ENCODE results near the gene MCF2L.

The MCF2L gene

DNA sequence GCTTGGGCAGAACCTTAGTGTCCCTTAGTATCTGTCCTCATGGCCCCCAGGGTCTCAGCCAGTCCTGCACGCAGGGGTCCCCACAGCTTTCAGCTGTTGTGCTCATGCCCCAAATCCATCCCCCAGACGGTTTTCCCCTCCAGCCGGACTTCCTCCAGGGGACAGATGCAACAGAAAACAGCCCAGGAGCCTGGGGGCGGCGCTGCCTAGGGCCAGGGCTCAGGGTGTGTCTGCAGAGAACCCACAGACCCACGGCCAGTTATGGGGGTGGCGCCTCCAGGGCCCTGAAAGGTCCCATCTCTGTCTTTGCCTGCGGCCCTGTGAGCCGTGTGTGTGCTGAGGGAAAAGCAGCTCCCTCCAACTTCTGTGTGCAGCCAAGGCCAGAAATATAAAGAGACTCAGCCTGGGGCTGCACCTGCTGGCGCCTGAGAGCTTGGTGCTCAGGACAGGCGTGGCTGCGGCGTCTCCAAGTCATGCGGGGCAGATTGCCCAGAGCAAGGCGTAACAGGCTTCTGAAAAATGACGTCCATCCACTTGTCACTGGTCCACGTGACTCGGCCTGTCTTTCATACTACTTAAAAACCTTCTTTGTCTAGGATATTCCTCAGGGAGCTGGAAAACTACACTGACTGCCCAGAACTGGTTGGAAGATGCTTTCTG lies 114.5 kb downstream of the MCF2L start:
- DNase-seq (ENCODE audit: low read depth): no peak

DNA sequence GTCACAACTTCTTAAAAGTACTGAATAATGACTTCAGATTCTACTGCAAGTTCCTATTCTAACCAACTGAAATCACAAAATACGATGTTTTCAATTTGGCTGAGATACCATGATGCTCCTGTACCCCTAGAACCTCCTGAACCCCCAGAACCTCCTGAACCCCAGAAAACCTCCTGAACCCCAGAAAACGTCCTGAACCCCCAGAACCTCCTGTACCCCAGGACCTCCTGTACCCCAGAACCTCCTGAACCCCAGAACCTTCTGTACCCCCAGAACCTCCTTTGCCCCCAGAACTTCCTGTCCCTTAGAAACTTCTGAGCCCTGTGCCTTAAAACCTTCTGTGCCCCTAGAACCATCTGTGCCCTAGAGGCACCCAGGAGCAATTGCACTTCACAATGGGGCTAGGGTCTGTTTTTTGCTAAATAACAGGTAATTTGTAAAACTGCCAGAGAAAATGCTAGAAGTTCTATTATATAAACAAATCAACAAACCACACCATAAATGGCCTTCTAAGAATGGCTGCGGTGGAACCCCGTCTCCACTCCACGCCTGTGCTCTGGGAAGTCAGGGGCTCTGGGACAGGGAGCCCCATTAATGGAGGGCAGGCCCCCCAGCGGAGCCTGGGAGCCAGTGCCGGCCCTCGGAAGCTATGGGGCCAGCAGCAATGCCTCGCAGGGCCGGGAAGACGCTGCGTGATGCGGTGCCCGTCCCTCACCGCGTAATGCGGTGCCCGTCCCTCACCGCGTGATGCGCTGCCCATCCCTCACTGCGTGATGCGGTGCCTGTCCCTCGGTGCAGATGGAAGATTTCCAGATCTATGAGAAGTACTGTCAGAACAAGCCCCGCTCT lies 115.3 kb downstream of the MCF2L start:
- DNase-seq (ENCODE audit: low read depth): no peak

DNA sequence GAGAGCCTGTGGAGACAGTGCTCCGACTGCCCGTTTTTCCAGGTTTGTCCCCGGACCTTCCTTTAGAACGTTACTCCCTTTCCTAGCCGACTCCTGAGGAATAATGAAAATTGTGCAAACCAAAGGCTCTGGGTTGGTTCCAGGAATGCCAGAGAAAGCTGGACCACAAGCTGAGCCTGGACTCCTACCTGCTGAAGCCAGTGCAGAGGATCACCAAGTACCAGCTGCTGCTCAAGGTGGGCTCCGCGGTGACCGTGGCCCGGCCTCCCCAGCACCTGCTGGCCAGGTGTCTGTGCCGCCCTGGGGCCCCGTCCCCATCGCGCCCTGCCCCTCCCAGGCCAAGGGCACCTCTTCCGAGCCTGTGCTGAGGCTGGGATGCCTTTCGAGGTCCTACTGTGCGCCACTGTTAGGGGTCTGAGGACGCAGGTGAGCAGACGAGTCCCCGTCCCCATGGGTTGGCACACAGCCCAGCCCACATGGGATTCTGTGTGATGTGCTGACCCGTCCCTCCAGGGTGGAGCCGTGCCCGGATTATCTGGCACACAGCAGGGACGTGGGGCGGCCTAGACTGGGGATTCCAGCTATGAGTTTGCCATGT lies 116.0 kb downstream of the MCF2L start:
- DNase-seq (ENCODE audit: low read depth): no peak

DNA sequence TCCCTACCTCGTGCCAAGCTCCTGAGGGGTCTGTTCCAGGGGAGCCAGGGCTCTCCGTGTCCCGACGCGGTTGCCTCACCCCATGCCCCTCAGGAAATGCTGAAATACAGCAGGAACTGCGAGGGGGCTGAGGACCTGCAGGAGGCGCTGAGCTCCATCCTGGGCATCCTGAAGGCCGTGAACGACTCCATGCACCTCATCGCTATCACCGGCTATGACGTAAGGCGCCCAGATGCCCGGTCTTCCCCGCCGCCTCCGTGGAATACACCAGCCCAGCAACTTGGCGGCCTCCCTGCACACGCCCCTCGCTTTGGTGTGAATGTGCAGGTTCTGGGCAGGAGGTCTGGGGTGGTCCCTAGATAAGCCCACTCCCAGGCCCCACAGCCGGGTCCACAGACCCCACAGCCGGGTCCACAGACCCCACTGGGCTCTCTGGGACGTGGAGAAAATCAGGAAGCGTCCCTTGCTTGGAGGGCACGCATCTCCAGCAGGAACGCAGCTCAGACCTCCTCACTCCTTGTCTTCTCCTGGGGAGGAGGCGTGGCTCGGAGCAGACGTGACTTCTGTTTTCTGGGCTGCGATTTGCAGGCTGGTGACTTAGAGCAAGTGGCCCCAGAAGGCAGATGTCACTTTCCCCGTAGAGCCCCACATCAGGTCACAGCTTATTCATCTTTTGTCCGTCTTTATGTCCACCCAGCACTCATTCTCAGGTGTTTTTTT lies 117.2 kb downstream of the MCF2L start:
- peak; percentile 26 for DNase-seq (ENCODE audit: low read depth)

DNA sequence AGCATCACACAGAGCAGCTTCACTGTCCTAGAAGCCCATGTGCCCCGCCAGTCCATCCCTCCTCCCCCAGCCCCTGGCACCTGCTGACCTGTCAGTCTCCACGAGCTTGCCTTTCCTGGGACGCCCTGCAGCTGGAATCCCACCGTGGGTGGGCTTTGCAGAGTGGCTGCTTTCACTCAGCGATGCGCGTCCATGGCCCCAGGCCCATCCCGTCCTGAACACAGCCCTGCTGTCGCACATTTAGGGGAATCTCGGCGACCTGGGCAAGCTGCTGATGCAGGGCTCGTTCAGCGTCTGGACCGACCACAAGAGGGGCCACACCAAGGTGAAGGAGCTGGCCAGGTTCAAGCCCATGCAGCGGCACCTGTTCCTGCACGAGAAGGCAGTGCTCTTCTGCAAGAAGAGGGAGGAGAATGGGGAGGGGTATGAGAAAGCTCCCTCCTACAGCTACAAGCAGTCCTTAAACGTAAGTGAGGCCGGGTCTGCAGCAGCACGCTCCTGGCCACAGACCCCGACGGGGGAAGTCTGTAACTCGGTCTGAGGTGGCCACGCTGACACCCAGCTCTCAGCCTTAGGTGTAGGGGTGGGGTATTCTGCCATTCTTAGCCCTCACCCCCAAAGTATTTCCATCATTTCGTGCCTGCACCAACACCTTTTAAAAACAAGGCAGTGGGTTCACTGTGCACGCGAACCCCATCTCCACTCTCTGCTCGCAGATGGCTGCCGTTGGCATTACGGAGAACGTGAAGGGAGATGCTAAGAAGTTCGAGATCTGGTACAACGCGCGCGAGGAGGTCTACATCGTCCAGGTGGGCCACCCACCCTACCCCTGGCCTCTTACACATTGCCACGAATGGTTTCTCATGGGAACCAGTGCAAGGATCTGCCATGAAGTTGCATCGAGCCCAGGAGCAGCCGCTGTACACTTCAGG lies 118.2 kb downstream of the MCF2L start:
- no peak for DNase-seq (ENCODE audit: low read depth)

DNA sequence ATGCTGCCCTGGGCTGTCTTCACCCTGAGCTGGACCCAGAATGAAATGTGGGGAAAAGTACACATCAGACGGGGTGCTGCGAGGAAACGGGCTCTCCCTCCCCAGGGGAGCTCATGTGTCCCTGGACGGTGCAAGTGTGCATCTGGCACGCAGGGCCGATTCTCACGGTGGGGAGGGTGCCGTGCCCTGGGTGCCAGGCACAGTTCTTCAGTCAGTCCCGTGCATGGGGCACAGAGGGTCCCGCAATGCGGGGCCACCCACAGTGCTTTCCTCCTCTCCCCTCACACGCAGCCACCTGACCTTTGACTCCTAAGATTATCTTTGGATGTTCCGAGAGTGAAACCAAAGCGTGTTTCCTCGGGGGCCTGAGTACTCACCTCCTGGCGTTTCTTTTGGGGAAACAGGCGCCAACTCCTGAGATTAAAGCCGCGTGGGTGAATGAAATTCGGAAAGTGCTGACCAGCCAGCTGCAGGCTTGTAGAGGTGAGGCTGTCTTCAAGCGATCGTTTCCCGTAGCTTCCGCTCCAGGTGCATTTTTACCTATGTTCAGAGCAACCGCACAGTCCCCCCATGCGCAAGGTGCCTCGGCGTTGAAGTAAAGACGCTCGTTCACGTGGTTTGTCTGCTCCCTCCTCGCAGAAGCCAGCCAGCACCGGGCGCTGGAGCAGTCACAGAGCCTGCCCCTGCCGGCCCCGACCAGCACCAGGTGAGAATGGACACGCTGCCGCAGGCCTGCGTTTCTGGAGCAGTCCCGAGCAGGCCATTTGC lies 119.1 kb downstream of the MCF2L start:
- DNase-seq (ENCODE audit: low read depth): no peak

DNA sequence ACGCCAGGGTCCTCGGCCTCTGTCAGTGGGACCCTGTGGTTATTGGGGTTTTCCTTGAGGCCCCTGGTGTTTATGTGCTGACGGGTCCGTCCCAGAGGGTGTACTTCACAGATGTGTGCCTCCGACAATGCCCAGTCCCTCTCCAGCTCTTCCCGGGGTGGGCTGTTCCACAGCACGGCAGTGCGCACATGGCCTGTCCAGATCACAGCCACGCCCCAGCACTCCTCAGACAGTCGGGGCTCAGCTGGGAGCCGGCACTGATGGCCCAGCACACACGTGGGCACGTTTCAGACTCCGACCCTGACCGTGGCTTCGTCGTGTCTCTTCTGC lies 119.6 kb downstream of the MCF2L start:
- DNase-seq (ENCODE audit: low read depth): no peak

DNA sequence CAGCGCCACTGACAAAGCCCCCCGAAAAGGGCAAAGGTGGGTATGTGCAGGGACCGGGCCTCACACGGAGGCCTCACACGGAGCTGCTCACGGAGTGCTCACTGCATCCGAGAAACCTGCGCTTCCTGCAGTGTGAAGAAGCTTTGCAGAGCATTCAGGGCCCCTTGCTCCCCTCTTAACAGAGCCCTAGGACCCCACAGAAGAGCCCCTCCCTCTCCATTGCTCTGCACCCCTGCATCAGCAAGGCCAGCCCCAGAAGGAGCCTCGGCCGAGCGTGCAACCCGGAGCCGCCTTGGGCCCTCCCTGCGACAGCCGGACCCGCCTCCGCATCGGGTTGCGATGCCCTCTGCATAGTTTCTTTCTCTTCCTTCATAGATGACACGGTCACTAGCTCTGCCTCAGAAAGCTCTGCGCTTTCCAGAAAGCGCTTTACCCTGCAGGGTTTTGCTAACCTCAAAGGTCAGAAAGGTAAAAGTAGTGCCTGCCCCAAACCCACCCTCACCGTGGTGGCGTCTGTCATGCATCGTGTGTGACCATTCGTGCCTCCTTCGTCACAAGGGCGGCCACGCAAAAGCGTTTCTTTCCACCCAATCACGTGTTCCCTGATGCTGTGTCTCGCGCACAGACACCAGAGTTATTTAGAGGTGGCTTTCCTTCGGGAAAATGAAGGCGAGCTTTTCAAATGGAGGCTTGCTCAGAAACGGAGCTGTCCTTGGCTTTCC lies 120.8 kb downstream of the MCF2L start:
- DNase-seq (ENCODE audit: low read depth): no peak

DNA sequence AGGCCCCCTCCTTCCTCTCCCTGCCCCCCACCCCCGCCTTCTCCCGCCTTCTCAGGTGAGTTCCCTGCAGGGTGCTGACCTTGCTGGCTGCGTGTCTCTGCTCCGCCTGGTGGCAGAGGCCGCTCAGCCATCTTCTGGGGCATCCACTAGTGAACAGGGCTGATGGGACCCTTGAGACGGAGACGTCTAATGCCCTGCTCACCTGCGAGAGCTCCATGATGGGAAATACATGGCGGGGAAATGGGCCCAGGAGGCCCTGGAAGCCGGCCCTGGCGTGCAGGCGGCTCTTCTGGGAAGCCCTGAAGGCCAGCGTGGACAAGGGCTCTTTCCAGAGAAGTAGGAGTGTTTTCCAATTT lies 121.4 kb downstream of the MCF2L start:
- DNase-seq (ENCODE audit: low read depth): no peak

DNA sequence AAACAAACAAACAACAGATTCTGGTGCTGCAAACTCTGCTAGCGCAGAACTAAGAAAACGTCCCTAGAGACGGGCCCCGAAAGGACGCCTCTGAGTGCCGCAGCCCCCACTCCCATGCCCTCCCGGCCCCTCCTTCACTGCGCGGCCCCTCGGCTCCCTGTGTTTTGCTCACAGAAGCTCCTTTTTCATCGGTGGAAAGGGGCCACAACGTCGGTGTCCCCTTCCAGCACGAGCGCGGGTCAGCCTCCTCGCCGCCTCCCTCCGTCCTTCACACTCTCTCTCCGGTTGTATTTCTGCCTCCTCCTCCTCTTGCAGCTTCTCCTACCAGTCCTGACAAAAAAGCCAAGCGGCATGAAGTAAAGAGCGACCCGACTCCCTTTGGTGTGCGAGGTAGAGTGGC lies 121.8 kb downstream of the MCF2L start:
- DNase-seq (ENCODE audit: low read depth): no peak

DNA sequence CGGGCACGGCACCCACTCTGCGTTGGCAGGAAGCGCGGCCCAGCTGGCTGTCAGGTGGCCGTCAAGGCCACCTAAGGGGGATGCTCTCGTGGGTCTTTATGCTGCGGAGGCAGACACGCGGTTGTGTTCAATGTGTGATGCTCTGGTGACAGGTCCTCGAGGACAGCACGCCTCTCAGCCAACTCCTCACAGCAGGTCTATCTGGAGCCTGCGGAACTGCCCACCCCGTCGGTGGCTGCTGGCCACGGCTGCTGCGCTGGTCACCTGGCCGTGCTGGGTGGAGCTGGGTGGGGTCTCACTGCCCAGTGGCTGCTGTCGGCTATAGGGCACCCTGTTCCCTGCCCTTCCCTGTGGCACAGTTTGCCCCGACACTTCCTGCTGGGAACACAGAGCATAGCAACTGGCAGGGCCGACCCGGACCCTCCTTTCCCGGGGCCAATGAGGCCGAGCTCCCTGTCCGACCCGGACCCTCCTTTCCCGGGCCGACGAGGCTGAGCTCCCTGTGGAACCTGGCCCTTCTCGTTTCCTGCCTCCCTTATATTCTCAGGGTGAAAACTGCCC lies 122.3 kb downstream of the MCF2L start:
- no peak for DNase-seq (ENCODE audit: low read depth)

DNA sequence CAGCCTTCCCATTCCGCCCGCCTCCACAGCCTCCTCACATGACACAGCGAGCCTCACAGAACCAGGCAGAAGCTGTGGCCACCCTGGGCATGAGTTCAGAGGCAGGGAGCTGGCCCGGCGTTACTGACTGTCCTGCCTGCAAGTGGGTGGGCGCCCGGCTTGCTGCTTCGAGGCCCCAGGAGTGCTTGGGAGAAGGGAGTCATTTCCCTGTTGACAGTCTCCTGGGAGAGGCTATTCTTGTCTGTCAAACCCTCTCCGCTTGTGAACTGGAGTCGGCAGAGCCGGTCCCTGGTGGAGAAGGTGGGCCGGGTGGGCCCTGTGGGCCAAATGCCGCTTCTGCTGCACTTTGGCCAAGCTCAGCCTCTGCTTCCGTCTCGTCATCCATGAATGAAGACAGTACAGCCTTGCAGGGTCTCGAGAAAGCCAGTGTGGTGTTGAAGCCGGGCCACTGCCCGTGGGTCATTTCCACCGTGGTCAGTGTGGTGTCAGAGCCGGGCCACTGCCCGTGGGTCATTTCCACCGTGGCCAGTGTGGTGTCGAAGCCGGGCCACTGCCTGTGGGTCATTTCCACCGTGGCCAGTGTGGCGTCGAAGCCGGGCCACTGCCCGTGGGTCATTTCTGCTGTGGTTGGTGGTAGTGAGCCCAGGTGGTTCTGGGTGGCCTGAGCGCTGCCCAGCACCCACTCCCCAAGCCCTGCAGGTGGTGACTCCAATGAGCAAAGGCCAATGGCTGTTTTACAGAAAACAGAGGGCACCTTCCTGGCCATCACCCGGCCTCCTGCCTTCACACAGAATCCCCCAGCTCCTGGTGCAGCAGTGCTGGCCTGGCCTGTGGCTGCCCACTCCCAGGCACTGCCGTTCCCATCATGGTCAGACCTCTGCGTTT lies 123.1 kb downstream of the MCF2L start:
- no peak for DNase-seq (ENCODE audit: low read depth)

DNA sequence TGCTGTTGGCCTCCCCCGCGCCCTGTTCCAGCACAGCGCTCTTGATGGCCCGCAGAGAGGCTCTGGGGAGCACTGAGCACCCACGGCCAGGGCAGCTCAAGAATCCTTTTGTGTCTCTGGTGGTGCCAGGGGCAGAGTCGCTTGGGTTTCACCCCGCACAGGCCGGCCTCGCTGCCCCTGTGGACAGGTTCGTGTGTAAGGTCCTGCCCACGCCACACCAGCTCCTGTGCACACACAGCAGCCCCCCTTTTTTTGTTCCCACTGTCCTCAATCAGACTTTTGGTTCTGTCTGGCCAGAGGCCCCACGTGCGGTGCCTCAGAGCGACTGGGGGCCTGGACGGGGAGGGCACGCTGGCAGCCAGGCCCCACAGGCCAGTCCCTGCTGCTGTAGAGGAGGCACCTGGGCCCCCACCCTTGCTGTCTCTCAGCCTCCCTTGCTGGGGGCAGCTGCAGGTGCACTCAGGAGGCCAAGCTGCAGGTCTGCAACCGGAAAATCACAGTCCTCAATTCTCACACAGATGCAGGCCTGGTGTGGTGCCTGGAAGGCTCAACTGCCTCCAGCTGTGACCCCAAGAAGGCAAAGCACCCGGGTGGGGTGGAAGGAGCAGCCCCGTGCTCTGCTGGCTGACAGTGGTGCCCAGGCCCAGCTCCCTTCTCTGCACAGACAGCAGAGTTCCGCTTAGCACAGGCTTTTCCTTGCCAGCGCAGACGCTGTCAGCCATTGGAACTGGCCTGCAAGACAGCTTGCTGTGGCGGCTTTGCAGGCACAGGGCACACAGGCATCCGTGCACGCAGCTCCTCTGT lies 124.0 kb downstream of the MCF2L start:
- DNase-seq (ENCODE audit: low read depth): no peak

DNA sequence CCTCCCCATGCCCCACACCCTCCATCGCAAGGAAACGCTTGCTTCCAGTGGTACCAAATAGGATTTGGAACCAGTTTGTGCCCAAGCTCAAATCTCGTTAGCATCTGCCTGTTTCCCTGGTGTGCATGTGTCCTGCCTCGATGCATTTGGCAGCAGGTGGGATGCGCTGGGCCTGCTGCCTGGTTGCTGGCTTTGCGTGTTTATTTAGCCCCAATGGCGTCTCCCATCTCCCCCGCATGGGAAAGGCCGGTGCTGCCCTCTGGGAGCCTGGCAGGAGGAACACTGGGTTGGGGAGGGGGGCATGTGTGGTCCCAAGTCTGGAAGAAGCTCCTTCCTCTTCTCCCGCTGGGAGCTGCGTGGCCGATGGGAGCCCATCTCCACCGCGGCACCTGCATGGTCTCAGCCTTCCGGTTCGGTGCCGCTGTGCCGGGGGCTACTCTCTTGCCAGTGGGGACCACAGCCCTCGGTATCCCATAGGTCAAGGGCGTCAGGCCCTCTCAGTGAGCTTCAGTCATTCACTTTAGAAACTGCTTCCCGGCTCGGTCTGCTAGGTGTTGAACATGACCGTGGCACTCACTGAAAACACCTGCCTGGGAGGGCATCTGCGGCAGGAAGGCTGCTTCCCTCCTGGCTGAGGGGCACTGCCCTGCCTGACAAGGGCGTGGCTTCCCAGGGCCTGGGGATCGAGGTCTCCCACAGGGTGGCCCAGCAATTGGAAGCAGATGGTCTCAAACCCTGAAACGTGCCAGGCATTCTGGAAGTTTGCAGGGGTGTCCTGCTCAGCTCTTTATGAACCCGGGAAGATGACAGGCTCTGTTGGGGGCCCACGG lies 124.8 kb downstream of the MCF2L start:
- no peak for DNase-seq (ENCODE audit: low read depth)

DNA sequence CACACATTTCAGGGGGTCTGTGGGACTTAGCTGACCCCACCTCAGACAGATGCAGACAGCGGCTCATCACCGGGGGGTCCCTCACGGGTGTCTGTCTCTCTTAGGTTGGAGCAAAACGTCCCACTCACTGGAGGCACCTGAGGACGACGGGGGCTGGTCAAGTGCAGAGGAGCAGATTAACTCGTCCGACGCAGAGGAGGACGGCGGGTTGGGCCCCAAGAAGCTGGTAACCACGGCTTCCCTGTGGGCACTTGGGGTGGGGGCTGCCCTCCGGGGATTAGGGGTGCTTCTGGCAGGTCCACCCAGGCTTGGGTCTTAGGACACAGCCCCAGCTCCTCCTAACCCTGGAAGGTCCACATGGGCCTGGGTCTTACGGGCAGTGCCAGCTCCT lies 125.4 kb downstream of the MCF2L start:
- DNase-seq (ENCODE audit: low read depth): no peak

DNA sequence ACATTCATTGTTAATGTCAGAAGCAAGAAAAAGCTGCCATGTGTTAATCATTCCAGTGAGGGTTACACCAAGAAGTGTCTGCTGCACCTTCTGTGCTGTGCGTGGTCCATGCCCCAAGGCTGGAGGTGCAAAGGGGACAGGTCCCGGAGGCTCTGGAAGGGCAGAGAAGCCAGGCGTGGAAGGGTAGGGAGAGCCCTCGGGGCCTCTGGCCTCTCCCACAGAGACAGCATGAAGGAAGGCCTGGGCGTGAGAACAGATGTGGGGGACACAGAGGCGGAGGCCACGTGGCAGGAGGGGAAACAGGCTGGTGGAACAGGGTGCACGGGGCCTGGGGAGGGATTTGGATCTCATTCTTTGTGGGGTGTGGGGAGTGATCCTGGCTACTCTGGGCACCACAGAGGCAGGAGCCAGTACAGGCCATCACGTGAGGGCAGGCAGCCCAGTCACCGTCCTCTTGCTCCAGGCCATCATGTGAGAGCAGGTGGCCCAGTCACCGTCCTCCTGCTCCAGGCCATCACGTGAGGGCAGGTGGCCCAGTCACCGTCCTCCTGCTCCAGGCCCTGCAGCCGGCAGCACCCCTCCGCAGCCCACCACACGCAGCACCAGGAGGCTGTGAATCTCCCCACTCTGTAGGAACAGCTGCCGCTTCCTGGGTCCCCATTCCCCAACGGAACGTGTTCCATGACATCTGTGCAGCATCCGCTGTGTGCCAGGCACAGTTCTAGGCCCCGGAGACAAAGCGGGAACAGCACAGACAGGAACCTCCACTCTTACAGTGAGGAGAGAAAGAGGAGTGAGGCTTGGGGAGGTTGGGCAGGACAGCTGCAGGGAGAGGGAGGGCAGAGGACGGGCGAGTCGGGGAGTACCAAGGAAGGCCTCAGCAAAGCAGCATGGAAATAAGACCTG lies 126.4 kb downstream of the MCF2L start:
- no peak for DNase-seq (ENCODE audit: low read depth)
